Parathyroid adenoma (tissue), 2 donors: ENCODE results near the gene DIRAS2.

Experiments
- H2AFZ ChIP-seq: fragments of 300-600 bp; sonication (generic); one replicate; pipeline ENCODE4 v1.7.0; 2017; ENCODE audit warnings: antibody characterized with exemption, mild to moderate bottlenecking
- H3K27ac ChIP-seq: fragments of 300-600 bp; sonication (generic); one replicate; pipeline ENCODE4 v1.7.0; 2017
- H3K27me3 ChIP-seq: fragments of 300-600 bp; sonication (generic); one replicate; pipeline ENCODE4 v1.7.0; 2017; ENCODE audit warnings: low read length; ENCODE audit not compliant: control insufficient read depth, insufficient read depth
- H3K36me3 ChIP-seq: fragments of 300-600 bp; sonication (generic); one replicate; pipeline ENCODE4 v1.7.0; 2017; ENCODE audit warnings: low read length; ENCODE audit not compliant: control insufficient read depth, insufficient read depth
- H3K4me1 ChIP-seq: fragments of 300-600 bp; sonication (generic); one replicate; pipeline ENCODE4 v1.7.0; 2017; ENCODE audit warnings: control low read depth
- H3K4me2 ChIP-seq: fragments of 300-600 bp; sonication (generic); one replicate; pipeline ENCODE4 v1.7.0; 2017; ENCODE audit warnings: low read length
- H3K4me3 ChIP-seq: fragments of 300-600 bp; sonication (generic); one replicate; pipeline ENCODE4 v1.7.0; 2017; ENCODE audit warnings: low read depth, low read length
- H3K79me2 ChIP-seq: fragments of 300-600 bp; sonication (generic); one replicate; pipeline ENCODE4 v1.7.0; 2017; ENCODE audit warnings: control low read depth
- H3K9ac ChIP-seq: fragments of 300-600 bp; sonication (generic); one replicate; pipeline ENCODE4 v1.7.0; 2017; ENCODE audit warnings: mild to moderate bottlenecking
- H3K9me3 ChIP-seq: fragments of 300-600 bp; sonication (generic); one replicate; pipeline ENCODE4 v1.7.0; 2017; ENCODE audit warnings: low read length; ENCODE audit not compliant: control insufficient read depth
- TF ChIP-seq, protein P1 (sequence below): fragments of 300-600 bp; sonication (generic); IDR thresholded peaks from one replicate; pipeline ENCODE4 v1.7.0; 2017; ENCODE audit warnings: antibody characterized with exemption, mild to moderate bottlenecking
- donor health status: primary hyperparathyroidism.

Gene DIRAS2

GRCh38 chr9:90651246-90651645, 8.6 kb upstream of the DIRAS2 start:
- Histone ChIP-seq H3K4me1 (no peaks in the 10 kb centered on the region), H3K27ac (no peak overlapping the region), H3K79me2 (no peaks in the 10 kb centered on the region), H2AFZ (no peak overlapping the region), H3K4me2 (no peak overlapping the region), H3K9ac (no peak overlapping the region), H3K27me3 (no peaks in the 10 kb centered on the region), H3K4me3 (no peak overlapping the region), H3K9me3 (no peaks in the 10 kb centered on the region), H3K36me3 (no peaks in the 10 kb centered on the region)
- TF ChIP-seq, protein P1, sequence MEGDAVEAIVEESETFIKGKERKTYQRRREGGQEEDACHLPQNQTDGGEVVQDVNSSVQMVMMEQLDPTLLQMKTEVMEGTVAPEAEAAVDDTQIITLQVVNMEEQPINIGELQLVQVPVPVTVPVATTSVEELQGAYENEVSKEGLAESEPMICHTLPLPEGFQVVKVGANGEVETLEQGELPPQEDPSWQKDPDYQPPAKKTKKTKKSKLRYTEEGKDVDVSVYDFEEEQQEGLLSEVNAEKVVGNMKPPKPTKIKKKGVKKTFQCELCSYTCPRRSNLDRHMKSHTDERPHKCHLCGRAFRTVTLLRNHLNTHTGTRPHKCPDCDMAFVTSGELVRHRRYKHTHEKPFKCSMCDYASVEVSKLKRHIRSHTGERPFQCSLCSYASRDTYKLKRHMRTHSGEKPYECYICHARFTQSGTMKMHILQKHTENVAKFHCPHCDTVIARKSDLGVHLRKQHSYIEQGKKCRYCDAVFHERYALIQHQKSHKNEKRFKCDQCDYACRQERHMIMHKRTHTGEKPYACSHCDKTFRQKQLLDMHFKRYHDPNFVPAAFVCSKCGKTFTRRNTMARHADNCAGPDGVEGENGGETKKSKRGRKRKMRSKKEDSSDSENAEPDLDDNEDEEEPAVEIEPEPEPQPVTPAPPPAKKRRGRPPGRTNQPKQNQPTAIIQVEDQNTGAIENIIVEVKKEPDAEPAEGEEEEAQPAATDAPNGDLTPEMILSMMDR: no peak

DNA sequence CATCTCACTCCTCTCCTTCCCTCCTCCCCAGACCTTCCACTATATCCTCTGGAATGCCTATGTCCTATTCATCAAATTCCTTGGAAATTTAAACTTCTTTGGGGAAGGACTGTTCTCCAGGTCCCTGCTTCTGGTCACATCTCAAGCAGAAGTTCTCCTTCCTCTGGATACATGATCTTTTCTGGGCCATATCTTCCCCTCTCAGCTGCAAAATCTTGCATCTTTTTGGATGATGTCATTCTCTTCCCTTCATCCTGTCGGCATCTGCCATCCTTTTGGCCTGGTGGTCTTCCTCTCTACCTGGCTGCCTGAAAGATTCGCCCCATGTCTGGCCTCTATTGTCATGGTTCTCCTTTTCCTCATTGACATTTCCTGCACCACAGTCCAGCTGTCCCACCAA, 5.2 kb upstream of the DIRAS2 start:
- Histone ChIP-seq H3K36me3 (no peaks in the 10 kb centered on the region), H3K27ac (no peak overlapping the region), H3K4me3 (no peak overlapping the region), H2AFZ (no peak overlapping the region), H3K4me1 (no peaks in the 10 kb centered on the region), H3K4me2 (no peak overlapping the region), H3K79me2 (no peaks in the 10 kb centered on the region), H3K9me3 (no peaks in the 10 kb centered on the region), H3K27me3 (no peaks in the 10 kb centered on the region), H3K9ac (no peak overlapping the region)
- TF ChIP-seq, protein P1: no peak

DNA sequence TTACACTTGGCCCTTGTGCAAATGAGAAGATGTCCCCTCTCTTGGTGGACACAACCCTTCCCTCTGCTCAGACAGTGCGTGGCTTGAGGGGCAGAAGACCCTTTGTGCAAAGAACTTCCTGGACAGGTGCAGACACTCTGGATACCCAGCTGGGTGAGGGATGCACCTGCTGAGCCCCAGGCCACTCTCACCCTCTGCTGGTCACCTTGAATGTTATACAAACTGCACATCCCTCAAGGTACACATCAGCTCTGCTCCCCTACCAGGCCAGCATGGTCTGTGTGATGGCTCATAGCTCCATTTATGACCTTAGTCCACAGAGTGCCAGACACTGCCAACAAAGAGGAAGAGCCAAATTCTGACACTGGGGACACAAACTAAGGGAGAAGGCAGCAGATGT, 3.1 kb upstream of the DIRAS2 start:
- Histone ChIP-seq H3K4me3 (no peak overlapping the region), H3K27me3 (no peaks in the 10 kb centered on the region), H3K4me2 (no peak overlapping the region), H2AFZ (no peak overlapping the region), H3K79me2 (no peaks in the 10 kb centered on the region), H3K9me3 (no peaks in the 10 kb centered on the region), H3K9ac (no peak overlapping the region), H3K27ac (no peak overlapping the region), H3K36me3 (no peaks in the 10 kb centered on the region), H3K4me1 (no peaks in the 10 kb centered on the region)
- TF ChIP-seq, protein P1: no peak

- H3K9ac ChIP-seq: no peak overlapping the region
- peak overlapping the region; percentile 79 for H3K27ac ChIP-seq
- H3K9me3 ChIP-seq: no peaks in the 10 kb centered on the region
- H3K79me2 ChIP-seq: no peaks in the 10 kb centered on the region
- H3K27me3 ChIP-seq: no peaks in the 10 kb centered on the region
- no peaks in the 10 kb centered on the region for H3K36me3 ChIP-seq
- H3K4me1 ChIP-seq: no peaks in the 10 kb centered on the region
- peak overlapping the region; percentile 70 for H2AFZ ChIP-seq
- TF ChIP-seq, protein P1: no peak
- H3K4me3 ChIP-seq: peak overlapping the region; percentile 48
- peak overlapping the region; percentile 50 for H3K4me2 ChIP-seq
Measured at GRCh38 chr9:90641884-90642487, 638 bp downstream of the DIRAS2 start.

- no peak overlapping the region for H2AFZ ChIP-seq
- H3K27ac ChIP-seq: no peak overlapping the region
- H3K4me1 ChIP-seq: no peaks in the 10 kb centered on the region
- H3K36me3 ChIP-seq: no peaks in the 10 kb centered on the region
- TF ChIP-seq, protein P1: no peak
- no peak overlapping the region for H3K4me2 ChIP-seq
- H3K4me3 ChIP-seq: no peak overlapping the region
- no peak overlapping the region for H3K9ac ChIP-seq
- no peaks in the 10 kb centered on the region for H3K79me2 ChIP-seq
- H3K9me3 ChIP-seq: no peaks in the 10 kb centered on the region
- H3K27me3 ChIP-seq: no peaks in the 10 kb centered on the region
Measured at GRCh38 chr9:90641086-90641485, 1.5 kb downstream of the DIRAS2 start.
